Lung microvascular endothelial cell (primary cell): ENCODE results near the gene PTAFR. TPM values are rescaled to one million over a fixed set of nuclear protein-coding genes. Genes with fewer than 3 reads are reported as not detected.

Source experiments
- DNase-seq, 2 donors: peaks; one replicate each; pipeline versions ENCODE4 v3.0.0 to v3.0.0-alpha.2; 2010; ENCODE audit warnings: low read depth in 2 of 2
- total RNA-seq: library from RNA; depleted of rRNA; stranded (reverse); fragments of >200 nt; gene quantifications from 2 replicates; pipeline ENCODE4 v1.2.1, GENCODE V29; 2014

PTAFR gene, protein sequence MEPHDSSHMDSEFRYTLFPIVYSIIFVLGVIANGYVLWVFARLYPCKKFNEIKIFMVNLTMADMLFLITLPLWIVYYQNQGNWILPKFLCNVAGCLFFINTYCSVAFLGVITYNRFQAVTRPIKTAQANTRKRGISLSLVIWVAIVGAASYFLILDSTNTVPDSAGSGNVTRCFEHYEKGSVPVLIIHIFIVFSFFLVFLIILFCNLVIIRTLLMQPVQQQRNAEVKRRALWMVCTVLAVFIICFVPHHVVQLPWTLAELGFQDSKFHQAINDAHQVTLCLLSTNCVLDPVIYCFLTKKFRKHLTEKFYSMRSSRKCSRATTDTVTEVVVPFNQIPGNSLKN
- under 0.01 TPM in 2 replicates for total RNA-seq

- DNase-seq, result no peak
These were observed at the start of gene PTAFR for GRCh38 chr1:28176492-28177470. Gene PTAFR, minus strand, starts transcription at chr1:28176690. Its CDS starts 25,669 bp downstream, at chr1:28151021.

- no peak for DNase-seq
These were observed 36.8 kb upstream of the PTAFR start for GRCh38 chr1:28213315-28213714.

DNA sequence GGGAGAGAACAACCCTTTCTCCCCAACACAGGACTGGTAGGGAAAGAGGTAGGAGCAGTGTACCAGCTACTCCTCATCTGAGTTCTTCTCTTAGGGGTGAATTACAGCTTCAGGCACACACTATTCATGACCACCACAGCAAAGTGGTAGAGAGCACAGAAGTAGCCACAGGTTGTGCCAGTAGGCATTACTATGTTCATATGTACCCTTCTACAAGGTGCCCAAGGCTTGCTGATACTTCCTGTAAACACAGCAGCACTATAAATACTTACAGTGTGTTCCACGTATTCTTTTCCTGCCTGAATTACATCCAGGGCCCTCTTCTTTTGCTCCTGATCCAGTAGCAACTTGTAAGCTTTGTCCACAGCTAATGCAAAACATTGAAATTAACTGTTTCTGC is 33.2 kb upstream of the PTAFR start:
- DNase-seq, result no peak

DNA sequence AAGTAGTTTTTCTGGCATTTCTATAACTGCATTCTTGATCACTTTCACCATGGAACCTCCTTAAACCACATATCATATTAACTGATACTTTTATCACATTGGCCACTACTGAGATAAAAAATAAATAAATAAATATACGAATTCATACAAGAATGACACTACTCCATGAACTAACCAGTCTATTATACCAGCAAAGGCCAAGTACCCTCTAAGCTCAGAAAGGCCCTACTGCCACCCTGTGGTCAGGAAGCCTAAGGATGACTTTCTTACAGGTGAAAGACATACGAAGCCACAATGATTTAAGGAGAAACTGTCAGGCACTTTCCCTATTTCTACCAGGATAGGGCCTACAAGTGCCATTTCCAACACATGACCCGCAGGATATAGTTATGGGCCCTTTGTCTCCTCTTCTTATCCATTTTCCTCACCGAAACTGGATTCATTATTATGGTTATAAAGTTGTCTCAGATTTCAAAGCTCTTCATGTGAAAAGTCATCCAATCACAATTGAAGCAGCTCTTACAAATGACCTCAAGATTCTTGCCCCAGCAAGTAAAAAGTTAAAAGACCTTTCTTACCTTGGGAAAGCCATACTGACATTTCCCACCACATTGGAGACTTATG is 32.4 kb upstream of the PTAFR start:
- DNase-seq, result peak; percentile 75 to 84

DNA sequence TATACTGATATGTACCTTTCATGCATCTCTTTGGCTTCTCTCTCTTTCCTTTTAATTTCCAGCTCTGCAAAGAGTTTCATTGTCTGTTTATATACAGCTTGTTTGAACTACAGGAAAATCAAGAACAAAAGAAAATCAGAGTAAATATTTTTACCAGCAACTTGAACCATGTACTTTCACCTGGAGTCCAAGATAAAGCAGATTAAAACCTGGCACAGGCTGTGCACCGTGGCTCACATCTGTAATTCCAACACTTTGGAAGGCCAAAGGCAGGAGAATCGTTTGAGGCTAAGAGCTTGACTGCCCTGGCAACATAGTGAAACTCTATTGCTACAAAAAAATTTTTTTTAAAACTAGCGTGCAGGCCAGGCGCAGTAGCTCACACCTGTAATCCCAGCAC is 28.8 kb upstream of the PTAFR start:
- no peak for DNase-seq

GRCh38 chr1:28200234-28200873 is 23.9 kb upstream of the PTAFR start:
- DNase-seq, result no peak

DNA sequence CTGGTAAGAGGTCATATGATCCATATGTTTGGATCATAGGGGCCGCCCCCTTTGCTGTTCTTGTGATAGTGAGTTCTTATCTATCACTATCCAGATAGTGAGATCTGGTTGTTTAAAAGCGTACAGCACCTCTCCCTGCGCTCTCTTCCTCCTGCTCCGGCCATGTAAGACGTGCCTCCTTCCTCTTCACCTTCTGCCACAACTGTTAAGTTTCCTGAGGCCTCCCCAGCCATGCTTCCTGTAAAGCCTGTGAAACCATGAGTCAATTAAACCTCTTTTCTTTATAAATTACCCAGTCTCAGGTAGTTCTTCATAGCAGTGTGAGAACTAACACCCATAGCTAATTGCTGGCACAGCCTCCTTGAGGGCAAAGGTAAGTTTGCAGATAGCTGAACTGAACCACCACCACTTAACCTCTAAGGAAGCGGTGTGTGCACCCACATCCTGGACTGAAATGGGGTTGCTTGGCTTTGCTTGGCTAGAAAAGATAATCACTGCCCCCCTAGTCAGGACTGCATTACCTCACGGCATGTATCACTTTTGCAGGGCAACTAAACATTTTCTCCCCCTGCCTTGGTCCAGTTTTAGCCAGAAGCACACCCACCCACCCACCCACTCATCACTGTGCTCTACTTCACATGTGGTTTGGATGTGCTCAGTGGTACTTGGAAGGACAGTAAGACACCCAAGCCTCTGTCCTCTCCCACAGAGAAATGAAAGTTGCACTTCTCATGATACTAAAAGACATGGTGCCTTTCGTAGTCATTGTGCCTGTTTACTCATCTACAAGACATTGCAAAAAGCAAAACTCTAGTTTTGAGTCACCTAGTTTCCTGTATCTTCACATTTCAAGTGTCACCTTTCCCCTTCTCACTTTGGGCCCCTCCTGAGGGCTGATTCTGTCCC is 23.1 kb upstream of the PTAFR start:
- no peak for DNase-seq

GRCh38 chr1:28197682-28198415 is 21.4 kb upstream of the PTAFR start:
- DNase-seq, result no peak

DNA sequence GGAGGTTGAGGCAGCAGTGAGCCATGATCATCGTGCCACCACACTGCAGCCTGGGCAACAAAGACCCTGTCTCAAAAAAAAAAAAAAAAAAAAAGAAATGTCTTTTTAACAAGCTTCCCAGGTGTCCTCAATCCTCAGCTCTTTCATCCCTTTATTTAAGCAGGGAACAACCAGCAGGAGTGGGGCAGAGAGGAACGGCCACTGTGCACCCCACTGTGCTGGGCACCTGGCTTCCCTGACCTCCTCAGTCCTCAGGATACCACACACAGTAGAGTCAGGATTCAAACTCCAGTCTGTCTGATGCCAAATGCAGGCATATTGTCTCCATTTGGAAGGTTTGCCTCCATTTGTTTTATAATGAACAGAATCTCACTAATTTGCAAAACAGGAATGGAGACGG is 19.8 kb upstream of the PTAFR start:
- no peak for DNase-seq

DNA sequence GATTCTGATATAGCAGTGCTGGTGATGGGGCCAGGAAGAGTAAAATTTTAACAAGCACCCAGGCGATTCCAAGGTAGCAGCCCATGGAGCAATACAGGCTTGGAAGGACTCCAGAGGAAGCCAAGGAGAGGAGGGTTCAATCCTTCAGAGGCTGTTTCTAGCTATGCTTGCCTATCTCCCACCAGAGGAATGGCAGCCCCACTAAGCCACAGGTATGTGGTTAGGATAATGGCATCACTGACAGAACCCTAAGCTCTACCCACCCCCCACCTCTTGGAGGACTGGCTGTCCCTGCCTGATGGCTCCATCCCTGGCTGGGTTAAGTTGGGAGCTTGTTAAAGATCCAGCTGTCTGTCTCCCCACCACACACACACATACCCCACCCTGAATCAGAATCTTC is 19.3 kb upstream of the PTAFR start:
- no peak for DNase-seq

DNA sequence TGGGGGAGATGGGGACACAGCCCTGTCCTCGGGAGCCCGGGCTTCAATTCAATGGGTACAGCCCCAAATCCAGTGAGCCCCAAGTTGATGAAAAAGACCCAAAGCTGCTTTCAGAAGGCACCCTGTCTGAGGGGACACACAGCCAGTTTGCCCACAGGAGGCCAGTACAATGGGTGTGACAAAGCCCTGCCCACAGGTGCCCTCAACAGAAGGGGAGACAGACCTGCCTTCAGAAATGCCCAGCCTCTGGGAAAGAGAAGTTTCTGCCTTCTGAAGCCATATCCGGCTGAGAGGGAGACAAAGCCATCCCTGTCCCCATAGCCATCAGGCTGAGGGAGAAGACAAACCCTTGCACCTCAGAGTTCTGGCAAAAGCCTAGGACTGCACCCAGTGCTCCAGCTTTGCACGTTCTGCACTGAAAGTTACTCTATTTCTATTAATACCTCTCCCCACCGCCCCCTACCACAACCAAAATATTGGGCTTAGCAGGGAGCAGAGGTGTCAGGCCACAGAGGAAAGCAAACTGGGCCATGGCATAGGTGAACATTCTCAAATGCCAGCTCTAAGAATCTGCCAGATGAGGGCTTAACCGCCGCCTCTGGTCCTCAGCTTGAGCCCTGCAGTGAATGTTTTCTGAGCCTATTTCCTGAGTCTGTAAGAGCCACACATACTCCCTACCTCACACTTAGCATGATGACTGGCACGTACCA is 18.0 kb upstream of the PTAFR start:
- DNase-seq, result no peak

GRCh38 chr1:28193701-28194161 is 17.2 kb upstream of the PTAFR start:
- DNase-seq, result no peak

DNA sequence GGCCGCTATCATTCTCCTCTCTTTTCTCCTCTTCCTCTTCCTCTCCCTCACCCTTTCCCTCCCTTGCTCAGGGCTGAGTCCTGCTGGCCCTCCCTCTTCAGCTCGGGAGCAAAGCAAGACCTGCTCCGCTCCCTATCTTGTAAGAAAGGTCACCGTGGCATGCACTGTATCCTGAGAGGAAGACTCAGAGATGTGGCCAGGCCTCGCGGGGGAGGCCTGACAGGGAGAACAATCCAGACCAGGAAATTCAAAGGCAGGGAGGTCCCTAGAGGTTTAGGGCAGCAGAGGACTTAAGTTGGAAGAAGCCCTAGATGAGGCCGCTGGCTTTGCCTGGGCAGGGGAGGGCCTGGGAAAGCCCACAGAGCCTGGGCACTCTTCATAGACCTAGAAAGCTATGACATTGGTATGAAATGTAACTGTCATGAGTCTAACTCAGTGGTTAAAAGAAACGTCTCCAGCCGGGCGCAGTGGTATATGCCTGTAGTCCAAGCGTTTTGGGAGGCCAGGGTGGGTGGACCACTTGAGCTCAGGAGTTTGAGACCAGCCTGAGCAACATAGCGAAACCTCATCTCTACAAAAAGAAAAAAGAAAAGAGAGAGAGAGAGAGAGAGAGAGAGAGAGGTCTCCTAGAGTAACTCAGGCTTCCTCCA is 14.6 kb upstream of the PTAFR start:
- peak in 1 of 2 donors; percentile 17 for DNase-seq

GRCh38 chr1:28190337-28190979 is 14.0 kb upstream of the PTAFR start:
- no peak for DNase-seq

- DNase-seq, result no peak
These were observed 8.6 kb upstream of the PTAFR start for GRCh38 chr1:28185071-28185470.

DNA sequence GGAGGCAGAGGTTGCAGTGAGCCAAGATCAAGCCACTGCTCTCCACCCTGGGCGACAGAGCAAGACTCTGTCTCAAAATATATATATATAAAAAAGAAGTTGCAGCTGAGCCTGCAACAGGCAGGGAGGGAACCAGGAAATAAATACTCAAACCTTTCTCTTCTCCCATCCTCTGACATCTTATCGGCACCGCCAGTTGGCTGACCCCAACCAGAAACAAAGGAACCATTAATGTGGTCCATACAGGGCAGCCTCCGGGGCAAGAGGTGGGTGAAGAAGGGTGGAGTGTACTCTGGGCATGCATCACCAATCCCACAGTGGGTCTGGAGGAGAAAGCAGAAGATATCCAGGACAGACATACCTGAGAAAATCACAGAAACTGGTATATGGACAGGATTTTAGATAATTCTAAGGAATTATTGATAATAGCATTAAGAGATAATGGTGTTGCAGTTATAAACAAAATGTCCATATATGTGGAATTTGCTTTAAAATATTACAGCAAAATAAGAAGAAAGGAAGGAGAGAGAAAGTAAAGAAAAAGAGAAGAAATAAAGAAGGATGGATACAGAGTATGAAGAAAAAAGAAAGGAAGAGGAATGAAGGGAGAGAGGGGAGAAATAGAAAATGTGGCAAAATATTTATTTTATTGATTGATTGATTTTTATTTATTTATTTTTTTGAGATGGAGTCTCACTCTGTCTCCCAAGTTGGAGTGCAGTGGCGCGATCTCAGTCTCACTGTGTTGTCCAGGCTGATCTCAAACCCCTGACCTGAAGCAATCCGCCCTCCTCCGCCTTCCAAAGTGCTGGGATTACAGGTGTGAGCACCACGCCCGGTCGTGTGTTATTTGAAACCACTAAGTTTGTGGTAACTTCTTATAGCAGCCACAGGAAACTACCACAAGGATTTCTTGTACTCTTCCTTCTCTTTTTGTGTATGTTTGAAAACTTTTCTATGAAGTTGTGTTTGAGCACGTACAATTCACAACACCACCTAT is 4.1 kb upstream of the PTAFR start:
- DNase-seq, result no peak
